ENCODE measurements around the gene ZNF19. TPM values are rescaled to one million over a fixed set of nuclear protein-coding genes. Genes with fewer than 3 reads are reported as not detected.

Gene ZNF19
- total and polyA plus RNA-seq, 2 of the 8 experiments (the other 6 are each of a cell fraction or from before 2014, with no cell fraction given) = 1.5 to 3.5 TPM

- Histone ChIP-seq H4K8ac (ENCODE audit: extremely low read depth, insufficient read depth, low read length) (no peak overlapping the region), H3K27ac (ENCODE audit: low read depth, low read length) (no peak overlapping the region), H2AFZ (ENCODE audit: low read length) (no peak overlapping the region), H4K20me1 (replicated peaks in 1 of 2; ENCODE audit: control insufficient read depth in 1 of 2, insufficient read depth in 2 of 2, low read length in 2 of 2) (no peaks in the 10 kb centered on the region), H3K4me1 (replicated peaks in 1 of 4; ENCODE audit: control insufficient read depth in 3 of 4, insufficient read depth in 4 of 4, low read length in 3 of 4) (no peaks in the 10 kb centered on the region), H3K79me2 (ENCODE audit: control insufficient read depth in 1 of 2, insufficient read depth in 2 of 2, low read length in 2 of 2) (no peaks in the 10 kb centered on the region), H3K9ac (replicated peaks in 1 of 4; ENCODE audit: extremely low read depth in 1 of 4, low read depth in 3 of 4, low read length in 3 of 4) (no peak overlapping the region), H3K36me3 (ENCODE audit: control insufficient read depth in 2 of 4, insufficient read depth in 4 of 4, low read length in 3 of 4) (no peaks in the 10 kb centered on the region), H3K18ac (ENCODE audit: extremely low read depth, low read length) (no peak overlapping the region), H2AK5ac (ENCODE audit: low read depth, low read length) (no peak overlapping the region), H2BK120ac (replicated peaks; ENCODE audit: low read depth, low read length) (no peak overlapping the region), H3K4me2 (ENCODE audit: insufficient read depth in 1 of 2, low read depth in 2 of 2, low read length in 2 of 2) (no peak overlapping the region), H3K4ac (replicated peaks; ENCODE audit: insufficient read length, low read depth, low read length) (no peak overlapping the region), H3K23ac (ENCODE audit: insufficient read length) (no peak overlapping the region), H3K4me3 (ENCODE audit: extremely low read depth in 1 of 4, insufficient read depth in 2 of 4, low read depth in 3 of 4, low read length in 4 of 4) (no peak overlapping the region), H3K79me1 (ENCODE audit: low read depth, low read length) (no peaks in the 10 kb centered on the region), H2BK20ac (ENCODE audit: low read length) (no peak overlapping the region), H2BK15ac (ENCODE audit: low read length) (no peak overlapping the region), H3K14ac (ENCODE audit: insufficient read length) (no peak overlapping the region), H2BK5ac (ENCODE audit: low read depth, low read length) (no peak overlapping the region), H4K5ac (ENCODE audit: insufficient read length, low read depth, low read length) (no peak overlapping the region), H3K23me2 (ENCODE audit: low read depth, low read length) (0 out of 2 replicates have a peak, but pooled peaks cover 2% of the 10 kb centered on the region), H2BK12ac (ENCODE audit: low read depth, low read length) (no peak overlapping the region), H4K91ac (replicated peaks; ENCODE audit: insufficient read length, low read length) (no peak overlapping the region), H3K9me3 (ENCODE audit: insufficient read depth in 2 of 2, low read depth in 1 of 2, low read length in 1 of 2) (no peaks in the 10 kb centered on the region), H3K56ac (replicated peaks; ENCODE audit: insufficient read length, low read depth, low read length) (no peak overlapping the region), H3K27me3 (replicated peaks in 1 of 4; ENCODE audit: control insufficient read depth in 3 of 4, extremely low read depth in 1 of 4, insufficient read depth in 3 of 4, low read length in 3 of 4) (no peaks in the 10 kb centered on the region; a peak in 1 of 7 replicates)
- 59% methylated on average over 3 of the region's 3 CpGs; no CpG with 5 or more reads in 1 of the 2 experiments for WGBS, 2 experiments (ENCODE audit: extremely low coverage in 1 of 2, insufficient coverage in 1 of 2, insufficient read length in 1 of 2, insufficient replicate concordance in 2 of 2, low coverage in 1 of 2, low lambda C conversion rate in 2 of 2, missing lambda C conversion rate in 1 of 2)
- ChIA-PET CTCF (ENCODE audit: partially characterized antibody) (interaction anchor here (1.1 to 7.0 kb wide), 9 partner anchors 9 to 118 kb away, joined by 3 to 46 read pairs (median 4); no protein-coding TSS in a partner anchor), POLR2A (ENCODE audit: partially characterized antibody) (no interaction called here)
- FAIRE-seq = no peak
- DNase-seq (ENCODE audit: low read depth in 1 of 2, low spot score in 2 of 2) = no peak
- TF ChIP-seq BACH1 (IDR thresholded peaks at IDR 0.05; ENCODE audit: low read length) (no peak), GTF2F1 (IDR thresholded peaks at IDR 0.05; ENCODE audit: borderline replicate concordance, low read depth, low read length) (no peak)
These were observed 4.1 kb upstream of the ZNF19 start for GRCh38 chr16:71493213-71493612.

Measured in H1 (cell line).